Activated gamma-delta T cell treated with anti-CD3 and anti-CD28 coated beads, Interleukin-2, amount 50 U/mL, for 16 hours (primary cell): ENCODE results near the gene IST1.
"Not testable (repeated sequence)": the region's sequence is repeated elsewhere in the genome, so short reads cannot be mapped to it uniquely, and the experiment has no call there.

Experiments
- DNase-seq: peaks from one replicate; pipeline ENCODE4 v3.0.0-alpha.2; 2020; ENCODE audit warnings: low read depth

The IST1 gene

GRCh38 chr16:71882505-71883167 lies 12.7 kb upstream of the IST1 start:
- peak; percentile 67 for DNase-seq

- DNase-seq: peak; percentile 49
Observed at GRCh38 chr16:71883168-71883848, 12.0 kb upstream of the IST1 start.

- peak; percentile 58 for DNase-seq
Observed at GRCh38 chr16:71883849-71884638, 11.3 kb upstream of the IST1 start, which contains the start of gene ZNF821. ZNF821 (minus strand) TSS chr16:71884182; CDS start chr16:71879946, 4,236 bp downstream.

GRCh38 chr16:71885261-71885650 lies 10.1 kb upstream of the IST1 start:
- no peak for DNase-seq

GRCh38 chr16:71889147-71889546 lies 6.2 kb upstream of the IST1 start:
- DNase-seq: no peak

GRCh38 chr16:71893888-71894228 lies 1.5 kb upstream of the IST1 start:
- DNase-seq: no peak

GRCh38 chr16:71894229-71894920 lies 956 bp upstream of the IST1 start:
- no peak for DNase-seq

GRCh38 chr16:71895679-71896365 lies 491 bp downstream of the IST1 start:
- no peak for DNase-seq

- DNase-seq: no peak
Observed at GRCh38 chr16:71896764-71897368, 1.5 kb downstream of the IST1 start.

GRCh38 chr16:71899171-71899570 lies 3.8 kb downstream of the IST1 start:
- DNase-seq: no peak

- DNase-seq: no peak
Observed at GRCh38 chr16:71902656-71903365, 7.5 kb downstream of the IST1 start.

GRCh38 chr16:71903608-71904007 lies 8.3 kb downstream of the IST1 start:
- no peak for DNase-seq

- no peak for DNase-seq
Observed at GRCh38 chr16:71904239-71904638, 8.9 kb downstream of the IST1 start.

- not testable (repeated sequence) for DNase-seq
Observed at GRCh38 chr16:71905765-71906164, 10.4 kb downstream of the IST1 start.

GRCh38 chr16:71911121-71911520 lies 15.8 kb downstream of the IST1 start:
- no peak for DNase-seq

GRCh38 chr16:71912534-71913275 lies 17.4 kb downstream of the IST1 start:
- no peak for DNase-seq

GRCh38 chr16:71914802-71915201 lies 19.5 kb downstream of the IST1 start:
- DNase-seq: no peak

- no peak for DNase-seq
Observed at GRCh38 chr16:71915350-71915749, 20.0 kb downstream of the IST1 start.

- no peak for DNase-seq
Observed at GRCh38 chr16:71916397-71916920, 21.1 kb downstream of the IST1 start.

GRCh38 chr16:71917900-71918299 lies 22.6 kb downstream of the IST1 start:
- no peak for DNase-seq
